GM13977 (cell line): Measurements from ENCODE around the gene ASTL.

ENCODE experiments used
- DNase-seq: peaks from one replicate; pipeline ENCODE4 v3.0.0; 2012; ENCODE audit warnings: low spot score
- in situ Hi-C: fragments of 300-500 bp; cut with MboI; formaldehyde crosslinking; loops from one replicate; pipeline ENCODE4 v1.12.0; 2022; ENCODE audit warnings: low sequenced_read_pairs, low pct_unique_long_range_greater_than_20kb, mixed read lengths, inconsistent platforms; ENCODE audit not compliant: unreplicated experiment
- TF ChIP-seq, protein P1 (sequence below): IDR thresholded peaks from 2 replicates; pipeline ENCODE4 v1.5.1; 2012; ENCODE audit warnings: mild to moderate bottlenecking, control low read depth; ENCODE audit not compliant: insufficient read depth; ENCODE audit errors: extremely low read depth, missing control alignments

The ASTL gene

DNA sequence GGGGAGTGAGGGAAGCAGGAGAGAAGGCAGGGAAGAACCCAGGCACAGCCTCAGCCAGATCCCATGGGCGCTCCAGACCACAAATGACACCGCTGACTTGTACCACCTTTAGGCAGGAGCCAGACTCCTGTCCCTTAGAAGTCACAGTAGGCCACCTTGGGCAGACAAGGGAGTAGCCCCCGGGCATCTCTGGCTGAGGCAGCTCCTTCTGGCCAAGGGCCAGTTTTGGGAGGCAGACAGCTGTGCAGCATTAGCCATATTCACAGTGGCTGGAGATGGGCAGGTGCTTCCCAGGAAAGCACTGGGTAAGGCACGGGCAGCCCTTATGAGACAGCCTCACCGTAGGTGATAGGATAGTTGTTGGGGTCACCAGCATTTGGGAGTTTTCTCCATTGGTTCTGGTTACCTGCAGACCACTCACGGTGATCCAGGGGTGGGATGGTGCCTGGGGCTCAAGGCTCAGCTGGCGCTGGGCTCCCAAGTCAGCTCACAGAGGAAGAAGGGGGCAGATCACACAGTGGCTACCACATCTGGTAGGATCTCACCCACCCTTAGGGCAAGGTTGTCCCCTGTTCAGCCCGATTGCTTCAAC, 2.1 kb downstream of the ASTL start:
- no peak for DNase-seq
- in situ Hi-C loops: no loop called here
- TF ChIP-seq, protein P1, sequence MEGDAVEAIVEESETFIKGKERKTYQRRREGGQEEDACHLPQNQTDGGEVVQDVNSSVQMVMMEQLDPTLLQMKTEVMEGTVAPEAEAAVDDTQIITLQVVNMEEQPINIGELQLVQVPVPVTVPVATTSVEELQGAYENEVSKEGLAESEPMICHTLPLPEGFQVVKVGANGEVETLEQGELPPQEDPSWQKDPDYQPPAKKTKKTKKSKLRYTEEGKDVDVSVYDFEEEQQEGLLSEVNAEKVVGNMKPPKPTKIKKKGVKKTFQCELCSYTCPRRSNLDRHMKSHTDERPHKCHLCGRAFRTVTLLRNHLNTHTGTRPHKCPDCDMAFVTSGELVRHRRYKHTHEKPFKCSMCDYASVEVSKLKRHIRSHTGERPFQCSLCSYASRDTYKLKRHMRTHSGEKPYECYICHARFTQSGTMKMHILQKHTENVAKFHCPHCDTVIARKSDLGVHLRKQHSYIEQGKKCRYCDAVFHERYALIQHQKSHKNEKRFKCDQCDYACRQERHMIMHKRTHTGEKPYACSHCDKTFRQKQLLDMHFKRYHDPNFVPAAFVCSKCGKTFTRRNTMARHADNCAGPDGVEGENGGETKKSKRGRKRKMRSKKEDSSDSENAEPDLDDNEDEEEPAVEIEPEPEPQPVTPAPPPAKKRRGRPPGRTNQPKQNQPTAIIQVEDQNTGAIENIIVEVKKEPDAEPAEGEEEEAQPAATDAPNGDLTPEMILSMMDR: no peak

DNA sequence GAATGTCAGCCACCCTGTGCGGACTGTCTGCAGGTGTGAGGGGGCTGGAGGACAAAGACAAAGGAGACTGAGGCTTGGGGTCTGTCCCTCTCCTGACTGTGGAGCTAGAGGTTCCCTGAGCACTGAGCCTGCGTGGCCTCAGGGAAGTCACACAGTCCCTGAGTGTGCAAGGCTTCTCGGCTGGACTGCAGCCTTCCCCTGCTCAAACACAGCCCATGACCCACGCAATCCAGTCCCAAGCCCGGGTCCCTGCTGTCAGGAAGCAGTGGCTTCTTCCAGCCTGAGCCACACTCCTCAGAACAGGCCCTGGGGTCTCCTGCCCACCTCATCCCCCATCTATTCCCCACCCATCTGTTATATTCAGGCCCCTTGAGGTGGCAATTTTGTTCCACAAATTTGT, 2.7 kb downstream of the ASTL start:
- TF ChIP-seq, protein P1: no peak
- no peak for DNase-seq
- in situ Hi-C loops: no loop called here

DNA sequence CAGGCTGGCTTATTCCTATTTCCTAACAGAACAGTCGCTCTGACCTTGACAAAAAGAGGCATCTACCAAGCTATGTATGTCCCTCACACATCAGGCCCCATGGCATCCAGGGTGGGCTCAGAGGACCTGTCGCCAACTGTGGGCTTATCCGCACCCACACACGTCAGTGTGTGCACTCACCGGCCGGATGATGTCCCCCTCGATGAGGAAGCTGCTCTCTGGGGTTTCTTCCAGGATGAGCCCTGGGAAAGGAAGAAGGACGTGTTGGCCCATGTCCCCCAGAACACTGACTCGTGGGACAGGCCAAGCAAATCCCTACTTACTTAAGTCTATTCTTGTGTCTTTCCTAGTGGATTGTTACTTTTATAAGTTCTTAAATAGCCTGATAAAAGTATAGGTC, 3.1 kb downstream of the ASTL start:
- in situ Hi-C loops: no loop called here
- TF ChIP-seq, protein P1: no peak
- DNase-seq: no peak

DNA sequence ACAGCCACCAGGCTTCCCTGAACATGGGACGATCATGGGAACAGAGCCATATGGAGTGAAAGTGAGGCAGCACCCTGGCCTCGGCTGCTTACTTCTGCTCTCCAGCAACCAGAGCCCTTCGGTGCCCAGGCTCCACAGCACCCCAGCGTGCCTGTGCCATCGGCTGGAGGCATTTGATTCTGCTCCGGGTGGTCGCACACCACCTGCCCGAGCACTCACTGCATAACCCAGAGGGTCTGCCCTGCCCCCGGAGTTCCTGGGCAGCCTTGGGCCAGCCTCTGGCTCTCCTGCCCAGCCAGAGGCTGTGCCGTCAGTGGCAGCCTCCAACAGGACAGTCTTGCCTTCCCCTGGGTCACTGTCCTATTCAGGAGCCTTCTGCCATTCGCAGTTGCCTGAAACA, 3.9 kb downstream of the ASTL start:
- TF ChIP-seq, protein P1: no peak
- no peak for DNase-seq
- in situ Hi-C loops: no loop called here

DNA sequence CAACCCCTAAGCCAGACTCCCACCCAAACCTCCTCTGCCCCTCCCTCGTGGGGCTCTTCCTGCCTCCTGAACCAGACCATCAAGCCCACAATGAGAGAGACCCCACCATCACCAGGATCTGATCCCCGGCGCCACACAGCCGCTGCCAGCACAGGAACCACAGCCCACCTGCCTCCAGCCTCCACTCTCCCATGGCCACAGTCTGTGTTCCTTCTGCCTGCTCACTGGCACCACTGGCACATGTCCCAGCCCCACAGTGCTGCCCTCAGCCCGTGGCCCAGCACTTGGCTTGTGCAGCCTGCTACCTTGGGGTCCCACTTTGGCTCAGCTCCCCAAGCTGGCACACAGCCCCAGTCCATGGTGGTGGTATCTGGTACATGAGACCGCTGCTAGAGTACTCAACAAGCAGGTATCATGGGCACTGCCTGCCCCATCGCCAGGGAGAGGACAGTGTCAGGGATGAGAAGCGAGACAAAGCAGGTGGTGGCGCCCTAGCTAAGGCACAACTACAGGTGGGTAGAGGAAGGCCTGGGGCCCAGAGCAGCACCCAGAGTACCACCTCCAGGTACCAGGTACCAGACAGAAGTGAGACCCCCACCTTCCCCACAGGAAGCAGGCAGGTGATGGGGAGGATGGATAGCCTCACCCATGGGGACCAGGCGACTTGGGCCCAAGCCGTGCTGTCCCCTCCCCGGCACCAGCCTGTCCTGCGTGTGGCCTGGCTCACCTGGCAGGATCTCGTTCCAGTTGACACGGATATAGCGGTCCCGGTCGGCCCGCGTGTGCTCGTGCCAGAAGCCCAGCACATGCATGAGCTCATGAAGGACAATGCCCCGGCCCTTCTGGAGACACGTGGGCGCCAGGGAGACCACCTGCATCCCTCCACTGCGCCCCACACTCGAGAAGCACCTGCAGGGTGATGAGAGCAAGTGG, 6.2 kb downstream of the ASTL start:
- DNase-seq: no peak
- in situ Hi-C loops: no loop called here
- TF ChIP-seq, protein P1: no peak

DNA sequence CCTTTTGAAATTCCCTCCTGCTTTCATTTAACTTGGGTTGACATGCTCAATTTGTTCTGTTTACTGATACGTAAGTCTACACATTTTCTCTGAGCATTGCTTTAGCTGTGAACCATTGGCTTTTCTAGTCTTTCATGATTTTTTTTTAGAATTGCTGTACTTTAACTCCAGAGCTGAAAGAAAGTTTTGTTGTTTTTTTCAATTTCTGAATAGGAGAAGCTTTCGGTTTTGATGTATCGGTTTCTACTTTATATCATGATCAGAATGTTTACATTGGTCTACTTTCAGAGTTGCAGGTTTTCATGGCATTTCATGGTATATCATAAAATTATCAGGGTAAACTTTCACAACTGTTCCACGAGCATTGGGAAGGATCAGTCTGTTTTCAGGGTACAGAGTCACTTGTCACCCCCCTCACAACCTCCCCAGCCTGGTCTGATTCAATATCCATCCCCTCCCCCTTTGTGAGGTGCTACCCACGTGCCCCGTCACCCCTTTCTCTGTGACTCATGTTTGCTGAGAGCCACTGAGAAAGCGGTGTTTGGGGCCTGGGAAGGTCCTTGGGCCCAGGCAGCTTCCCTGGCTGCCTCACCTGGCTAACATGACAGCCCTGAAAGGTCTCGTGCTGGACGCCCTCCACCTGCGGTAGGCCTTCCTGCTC, 7.0 kb downstream of the ASTL start:
- no peak for DNase-seq
- in situ Hi-C loops: no loop called here
- TF ChIP-seq, protein P1: no peak
